Type B pancreatic cell (in vitro differentiated cells): ENCODE data around the gene SAMD5. TPM values are rescaled to one million over a fixed set of nuclear protein-coding genes. Genes with fewer than 3 reads are reported as not detected.

Source experiments
- DNase-seq: peaks from one replicate; pipeline ENCODE4 v3.0.0; 2021; ENCODE audit warnings: mixed read lengths; ENCODE audit not compliant: unreplicated experiment; ENCODE audit errors: extremely low spot score
- H3K27ac Mint-ChIP-seq: 2 replicates; pipeline ENCODE4 v1.8.0; 2021; ENCODE audit warnings: mild to moderate bottlenecking, mixed read lengths
- H3K27me3 Mint-ChIP-seq: 2 replicates; pipeline ENCODE4 v1.8.0; 2021; ENCODE audit warnings: mixed read lengths
- H3K36me3 Mint-ChIP-seq: 2 replicates; pipeline ENCODE4 v1.8.0; 2021; ENCODE audit warnings: mixed read lengths
- H3K4me1 Mint-ChIP-seq: one replicate; pipeline ENCODE4 v1.8.0; 2021; ENCODE audit warnings: mixed read lengths; ENCODE audit not compliant: unreplicated experiment
- H3K4me3 Mint-ChIP-seq: 2 replicates; pipeline ENCODE4 v1.8.0; 2021; ENCODE audit warnings: mild to moderate bottlenecking, mixed read lengths
- H3K9me3 Mint-ChIP-seq: 2 replicates; pipeline ENCODE4 v1.8.0; 2021; ENCODE audit warnings: mixed read lengths
- total RNA-seq: library from RNA; stranded (reverse); gene quantifications from 2 replicates; pipeline ENCODE4 v1.2.1, GENCODE V29; 2021; ENCODE audit warnings: low replicate concordance
- TF ChIP-seq, protein P1 (sequence below): fragments of 200-600 bp; sonication (generic); conservative IDR thresholded peaks from 2 replicates; pipeline ENCODE4 v1.5.0; 2021; ENCODE audit warnings: antibody characterized with exemption, mild to moderate bottlenecking

The SAMD5 gene
- total RNA-seq, 1 donor from 2014 or later, result 11.5 TPM

- no peak overlapping the region for H3K27ac Mint-ChIP-seq
- TF ChIP-seq, protein P1, sequence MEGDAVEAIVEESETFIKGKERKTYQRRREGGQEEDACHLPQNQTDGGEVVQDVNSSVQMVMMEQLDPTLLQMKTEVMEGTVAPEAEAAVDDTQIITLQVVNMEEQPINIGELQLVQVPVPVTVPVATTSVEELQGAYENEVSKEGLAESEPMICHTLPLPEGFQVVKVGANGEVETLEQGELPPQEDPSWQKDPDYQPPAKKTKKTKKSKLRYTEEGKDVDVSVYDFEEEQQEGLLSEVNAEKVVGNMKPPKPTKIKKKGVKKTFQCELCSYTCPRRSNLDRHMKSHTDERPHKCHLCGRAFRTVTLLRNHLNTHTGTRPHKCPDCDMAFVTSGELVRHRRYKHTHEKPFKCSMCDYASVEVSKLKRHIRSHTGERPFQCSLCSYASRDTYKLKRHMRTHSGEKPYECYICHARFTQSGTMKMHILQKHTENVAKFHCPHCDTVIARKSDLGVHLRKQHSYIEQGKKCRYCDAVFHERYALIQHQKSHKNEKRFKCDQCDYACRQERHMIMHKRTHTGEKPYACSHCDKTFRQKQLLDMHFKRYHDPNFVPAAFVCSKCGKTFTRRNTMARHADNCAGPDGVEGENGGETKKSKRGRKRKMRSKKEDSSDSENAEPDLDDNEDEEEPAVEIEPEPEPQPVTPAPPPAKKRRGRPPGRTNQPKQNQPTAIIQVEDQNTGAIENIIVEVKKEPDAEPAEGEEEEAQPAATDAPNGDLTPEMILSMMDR, result no peak
- H3K9me3 Mint-ChIP-seq, result no peaks in the 10 kb centered on the region
- H3K4me1 Mint-ChIP-seq, result no peaks in the 10 kb centered on the region
- H3K36me3 Mint-ChIP-seq, result peaks cover 14% of the 10 kb centered on the region
- DNase-seq, result no peak
- no peaks in the 10 kb centered on the region for H3K27me3 Mint-ChIP-seq
- no peak overlapping the region for H3K4me3 Mint-ChIP-seq
Observed at GRCh38 chr6:147528511-147529145, 20.1 kb downstream of the SAMD5 start.

DNA sequence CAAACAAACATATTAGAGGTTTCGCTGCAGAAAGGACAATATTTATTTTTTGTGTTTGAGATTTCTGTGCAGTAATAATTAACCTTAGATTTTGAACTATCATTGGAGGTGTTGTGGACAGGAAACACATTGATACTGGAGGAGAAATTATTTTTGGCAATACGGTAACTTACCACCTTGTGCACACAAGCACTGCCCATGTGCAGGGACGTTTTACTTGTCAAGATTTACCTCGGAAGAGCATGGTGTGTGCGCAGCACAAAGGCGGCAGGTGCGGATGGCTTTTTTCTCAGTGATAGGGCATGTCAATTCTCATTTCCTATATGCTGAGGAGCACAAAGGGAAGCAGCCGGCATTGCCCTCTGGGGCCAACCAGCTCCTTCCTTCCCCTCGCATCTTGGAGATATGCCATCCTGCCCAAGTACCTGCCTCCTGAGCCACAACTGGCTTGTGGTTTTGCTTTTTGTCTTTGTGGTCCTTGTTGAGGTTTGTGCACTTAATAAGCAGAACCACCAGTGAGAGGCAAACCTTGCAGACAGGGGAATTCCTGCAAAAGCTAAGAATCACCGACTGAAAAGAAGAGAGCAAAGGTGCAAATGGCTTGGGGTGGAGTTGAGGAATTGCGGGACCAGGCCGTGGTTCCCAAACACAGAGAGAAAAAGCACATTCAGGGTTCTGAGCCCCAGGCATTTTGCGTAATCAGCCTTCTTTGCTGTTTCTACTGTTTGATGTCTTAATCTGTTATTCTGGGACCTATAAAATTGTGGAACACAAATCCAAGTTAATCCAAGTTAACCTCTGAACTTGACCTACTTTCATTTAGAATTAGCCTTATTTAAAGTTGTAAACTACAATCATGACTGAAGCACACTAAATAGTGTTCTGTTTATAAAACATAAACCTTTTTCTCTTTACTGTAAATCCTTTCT is 21.9 kb downstream of the SAMD5 start:
- peaks cover 8% of the 10 kb centered on the region for H3K4me1 Mint-ChIP-seq
- no peak overlapping the region for H3K27ac Mint-ChIP-seq
- no peaks in the 10 kb centered on the region for H3K9me3 Mint-ChIP-seq
- H3K36me3 Mint-ChIP-seq, result peaks cover 14% of the 10 kb centered on the region
- TF ChIP-seq, protein P1, result no peak
- DNase-seq, result no peak
- no peak overlapping the region for H3K4me3 Mint-ChIP-seq
- no peaks in the 10 kb centered on the region for H3K27me3 Mint-ChIP-seq

DNA sequence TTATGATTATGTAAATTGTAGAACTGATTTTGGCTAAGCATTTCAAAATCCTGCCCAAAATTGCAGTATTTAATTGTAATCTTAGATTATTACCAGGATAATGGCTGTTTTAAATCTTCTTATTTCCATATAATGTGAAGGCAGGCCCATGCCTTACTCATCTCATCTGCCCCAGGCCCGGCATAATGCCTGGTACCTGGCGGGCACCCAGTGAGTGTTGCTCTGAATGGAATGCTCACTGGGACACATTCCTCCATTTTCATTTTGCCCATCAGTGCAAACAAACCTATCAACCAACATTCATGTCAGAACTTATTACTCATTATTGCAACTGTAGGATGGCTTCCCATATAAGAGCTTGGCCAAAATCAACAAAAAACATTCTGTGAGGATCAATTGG is 22.8 kb downstream of the SAMD5 start:
- TF ChIP-seq, protein P1, result no peak

GRCh38 chr6:147534116-147534860 is 25.8 kb downstream of the SAMD5 start:
- no peaks in the 10 kb centered on the region for H3K9me3 Mint-ChIP-seq
- peaks cover 8% of the 10 kb centered on the region for H3K4me1 Mint-ChIP-seq
- H3K27me3 Mint-ChIP-seq, result no peaks in the 10 kb centered on the region
- no peak for DNase-seq
- H3K27ac Mint-ChIP-seq, result no peak overlapping the region
- peak overlapping the region; percentile 27 for H3K4me3 Mint-ChIP-seq
- TF ChIP-seq, protein P1, result no peak
- H3K36me3 Mint-ChIP-seq, result peaks cover 3% of the 10 kb centered on the region

More for the DNA sequence above, 22.8 kb downstream of the SAMD5 start:
- Mint-ChIP-seq H3K27me3 (no peaks in the 10 kb centered on the region), H3K27ac (no peak overlapping the region), H3K4me1 (peaks cover 8% of the 10 kb centered on the region), H3K9me3 (no peaks in the 10 kb centered on the region), H3K36me3 (peaks cover 11% of the 10 kb centered on the region), H3K4me3 (no peak overlapping the region)
- no peak for DNase-seq

DNA sequence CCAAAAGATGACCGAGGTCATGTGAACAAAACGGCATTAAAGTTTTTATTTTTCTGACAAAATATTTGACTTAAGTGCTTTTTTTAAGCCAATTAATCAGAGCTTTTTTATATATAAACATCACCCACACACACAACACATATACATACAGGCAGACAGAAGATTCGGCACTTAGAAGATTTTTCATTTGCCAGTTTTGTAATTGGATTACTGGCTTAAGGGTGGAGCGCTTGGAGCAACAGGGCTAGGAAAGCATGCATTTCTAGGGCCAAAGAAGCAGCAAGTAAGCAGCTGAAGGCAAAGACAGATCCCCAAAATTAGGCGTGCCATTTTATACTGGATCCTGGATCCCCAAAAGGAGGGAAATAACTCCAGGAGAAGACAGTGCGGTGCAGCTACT is 30.3 kb downstream of the SAMD5 start:
- no peak overlapping the region for H3K27ac Mint-ChIP-seq
- TF ChIP-seq, protein P1, result no peak
- H3K4me1 Mint-ChIP-seq, result peaks cover 8% of the 10 kb centered on the region
- H3K9me3 Mint-ChIP-seq, result peaks cover 7% of the 10 kb centered on the region
- DNase-seq, result no peak
- no peak overlapping the region for H3K4me3 Mint-ChIP-seq
- H3K27me3 Mint-ChIP-seq, result no peaks in the 10 kb centered on the region
- peaks cover 3% of the 10 kb centered on the region for H3K36me3 Mint-ChIP-seq
